ENCODE measurements around the gene MAD1L1. TPM values are rescaled to one million over a fixed set of nuclear protein-coding genes. Genes with fewer than 3 reads are reported as not detected.

MAD1L1 gene
- total RNA-seq, 2 experiments from 2014 or later = 58.3 to 65.3 TPM

DNA sequence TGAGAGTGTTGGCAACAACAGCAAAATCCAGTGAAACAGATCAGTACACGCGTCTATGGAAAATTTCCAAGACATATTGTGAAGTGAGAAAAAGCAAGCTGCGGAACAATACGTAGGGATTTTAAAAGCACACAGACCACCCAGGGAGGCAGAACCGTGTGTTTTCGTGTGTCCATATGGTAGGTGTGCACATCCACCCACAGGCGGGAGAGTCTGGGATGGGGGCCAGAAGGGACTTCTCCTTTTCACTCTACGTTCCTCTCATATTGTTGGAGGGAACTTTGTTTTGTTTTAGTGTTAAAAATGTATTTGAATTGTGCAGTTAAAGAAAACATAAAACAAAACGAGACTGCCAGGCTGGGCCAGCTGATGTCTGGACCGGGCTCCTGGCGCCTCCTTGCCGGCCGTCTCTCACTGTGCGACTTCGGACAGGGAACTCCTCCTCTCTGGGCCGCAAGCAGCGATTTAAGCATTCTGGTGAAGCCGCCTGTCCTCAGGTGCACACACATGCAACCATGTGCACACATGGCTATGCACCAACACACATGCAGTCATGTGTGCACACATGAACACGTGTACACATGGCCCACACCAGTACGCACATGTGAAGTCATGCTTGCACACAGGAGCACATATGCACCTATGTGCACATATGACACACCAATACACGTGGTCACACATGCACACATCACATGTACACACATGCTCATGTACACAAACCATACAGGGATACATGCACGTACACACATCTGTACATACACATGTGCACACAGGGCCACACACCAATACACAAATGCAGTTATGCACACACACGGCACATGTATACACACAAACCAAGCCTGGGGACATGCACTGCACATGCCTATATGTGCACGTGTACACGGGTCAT, 421.5 kb downstream of the MAD1L1 start:
- no peak for TF ChIP-seq EZH2phosphoT487 (IDR thresholded peaks at IDR 0.05; ENCODE audit: borderline replicate concordance, low read depth, low read length)
- Histone ChIP-seq H3K27ac (ENCODE audit: low read depth, low read length, poor library complexity, severe bottlenecking) (no peak overlapping the region), H3K4me3 (ENCODE audit: low read depth, low read length, poor library complexity, severe bottlenecking) (no peak overlapping the region), H4K20me1 (ENCODE audit: insufficient read depth, low read length) (no peaks in the 10 kb centered on the region), H3K9me2 (ENCODE audit: insufficient read depth, low read length) (no peaks in the 10 kb centered on the region), H3K4me1 (ENCODE audit: insufficient read depth, low read length, poor library complexity, severe bottlenecking) (no peaks in the 10 kb centered on the region), H3K9me3 (ENCODE audit: low read length) (no peaks in the 10 kb centered on the region), H2AFZ (ENCODE audit: low read length) (no peak overlapping the region), H3K36me3 (ENCODE audit: insufficient read depth, low read length) (no peaks in the 10 kb centered on the region), H3K4me2 (ENCODE audit: low read length) (no peak overlapping the region), H3K79me2 (ENCODE audit: insufficient read depth, low read depth, low read length) (no peaks in the 10 kb centered on the region)
- no peak for DNase-seq (ENCODE audit: low spot score)
- intact Hi-C loops (cut with micrococcal nuclease; ENCODE audit: unreplicated experiment) = no loop called here
- POLR2A ChIA-PET = no interaction called here
- CTCF ChIA-PET (ENCODE audit: unreplicated experiment) = no interaction called here
- no TSS peak for BruUV-seq (replicated peaks)

DNA sequence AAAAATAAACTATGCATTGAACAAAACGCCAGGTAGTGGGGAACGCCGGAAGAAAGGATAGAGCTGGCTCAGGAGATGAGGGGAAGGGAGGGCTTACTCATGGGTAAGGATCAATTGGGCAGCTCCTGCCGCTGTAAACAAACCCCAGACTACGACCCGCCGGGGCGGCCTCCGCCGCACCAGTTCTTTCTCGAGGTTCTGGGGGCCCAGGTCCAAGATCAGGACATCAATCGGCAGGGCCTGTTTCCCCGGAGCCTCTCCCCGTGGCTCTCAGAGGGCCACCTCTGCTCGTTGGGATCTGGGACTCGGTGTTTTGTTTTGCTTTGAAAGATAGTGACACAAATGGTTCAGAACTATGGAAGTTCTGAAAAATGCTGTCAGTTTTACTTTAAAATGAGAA, 422.2 kb downstream of the MAD1L1 start:
- H3K27ac ChIP-seq (ENCODE audit: low read depth, low read length, poor library complexity, severe bottlenecking) = no peak overlapping the region
- TF ChIP-seq EZH2phosphoT487 (IDR thresholded peaks at IDR 0.05; ENCODE audit: borderline replicate concordance, low read depth, low read length) (no peak), CTCF (conservative IDR thresholded peaks at IDR 0.05; ENCODE audit: low read length) (no peak)

DNA sequence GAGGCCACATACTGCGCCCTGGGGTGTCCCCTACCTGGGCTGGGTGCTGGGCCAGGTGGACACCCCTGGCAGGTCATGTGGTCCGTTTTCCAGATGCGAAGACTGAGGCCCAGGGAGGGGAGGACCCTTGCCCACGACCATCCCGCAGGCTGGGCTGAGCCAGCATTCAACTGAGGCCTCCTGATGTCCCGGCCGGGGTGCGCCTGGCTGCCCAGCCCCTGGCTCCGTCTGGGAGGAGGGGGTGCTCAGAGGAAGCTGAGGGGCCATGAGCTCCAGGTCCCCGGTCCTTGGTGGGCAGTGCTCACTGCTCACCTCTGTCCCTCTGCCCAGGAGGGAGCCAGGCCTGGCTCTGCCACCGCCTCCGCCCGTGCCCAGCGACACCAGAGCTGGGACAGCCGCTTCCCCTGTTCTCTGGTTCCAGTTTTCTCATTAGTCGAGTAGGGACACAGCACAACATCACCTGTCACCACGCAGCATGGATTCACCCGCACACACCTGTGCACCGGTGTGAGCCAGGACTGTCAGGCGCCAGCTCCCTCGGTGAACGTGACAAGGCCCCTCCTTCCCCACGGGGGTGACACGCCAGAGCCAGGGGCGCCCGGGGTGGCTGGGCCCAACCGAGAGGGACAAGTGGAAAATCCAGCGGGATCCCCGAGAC, 423.0 kb downstream of the MAD1L1 start:
- Histone ChIP-seq H4K20me1 (ENCODE audit: insufficient read depth, low read length) (no peaks in the 10 kb centered on the region), H3K4me3 (ENCODE audit: low read depth, low read length, poor library complexity, severe bottlenecking) (no peak overlapping the region), H3K79me2 (ENCODE audit: insufficient read depth, low read depth, low read length) (no peaks in the 10 kb centered on the region), H3K9me2 (ENCODE audit: insufficient read depth, low read length) (no peaks in the 10 kb centered on the region), H2AFZ (ENCODE audit: low read length) (no peak overlapping the region), H3K4me2 (ENCODE audit: low read length) (no peak overlapping the region), H3K27ac (ENCODE audit: low read depth, low read length, poor library complexity, severe bottlenecking) (no peak overlapping the region), H3K36me3 (ENCODE audit: insufficient read depth, low read length) (no peaks in the 10 kb centered on the region), H3K9me3 (ENCODE audit: low read length) (no peaks in the 10 kb centered on the region), H3K4me1 (ENCODE audit: insufficient read depth, low read length, poor library complexity, severe bottlenecking) (no peaks in the 10 kb centered on the region)
- CTCF ChIA-PET (ENCODE audit: unreplicated experiment) = no interaction called here
- intact Hi-C loops (cut with micrococcal nuclease; ENCODE audit: unreplicated experiment) = no loop called here
- POLR2A ChIA-PET = no interaction called here
- TF ChIP-seq CTCF (conservative IDR thresholded peaks at IDR 0.05; ENCODE audit: low read length) (no peak), EZH2phosphoT487 (IDR thresholded peaks at IDR 0.05; ENCODE audit: borderline replicate concordance, low read depth, low read length) (no peak)
- DNase-seq (ENCODE audit: low spot score) = no peak
- no TSS peak for BruUV-seq (replicated peaks)

More for the DNA sequence above, 422.2 kb downstream of the MAD1L1 start:
- Histone ChIP-seq H3K4me3 (ENCODE audit: low read depth, low read length, poor library complexity, severe bottlenecking) (no peak overlapping the region), H3K4me1 (ENCODE audit: insufficient read depth, low read length, poor library complexity, severe bottlenecking) (no peaks in the 10 kb centered on the region), H4K20me1 (ENCODE audit: insufficient read depth, low read length) (no peaks in the 10 kb centered on the region), H3K79me2 (ENCODE audit: insufficient read depth, low read depth, low read length) (no peaks in the 10 kb centered on the region), H3K36me3 (ENCODE audit: insufficient read depth, low read length) (no peaks in the 10 kb centered on the region), H3K9me3 (ENCODE audit: low read length) (no peaks in the 10 kb centered on the region), H3K9me2 (ENCODE audit: insufficient read depth, low read length) (no peaks in the 10 kb centered on the region), H2AFZ (ENCODE audit: low read length) (no peak overlapping the region), H3K4me2 (ENCODE audit: low read length) (no peak overlapping the region)
- no TSS peak for BruUV-seq (replicated peaks)
- intact Hi-C loops (cut with micrococcal nuclease; ENCODE audit: unreplicated experiment) = no loop called here
- CTCF ChIA-PET (ENCODE audit: unreplicated experiment) = no interaction called here
- DNase-seq (ENCODE audit: low spot score) = no peak
- POLR2A ChIA-PET = no interaction called here

All from OCI-LY7 (cell line).